ENCODE results near the gene LOC128125822.

The LOC128125822 gene

GRCh38 chr6:63610944-63611343 is 38.7 kb downstream of the LOC128125822 start:
- no peak for TF ChIP-seq CTCF (IDR thresholded peaks at IDR 0.05; ENCODE audit: insufficient read depth, low read length, missing control alignments)
- no peak overlapping the region for H3K4me3 ChIP-seq (ENCODE audit: low read depth, low read length)
- POLR2A ChIA-PET = no interaction called here
- DNase-seq (ENCODE audit: low read depth, low spot score) = no peak
- CTCF ChIA-PET = interaction anchor here (2.7 kb wide), 1 partner anchor 13 kb away, joined by 15 read pairs; no protein-coding TSS in a partner anchor

- CTCF ChIA-PET = interaction anchor here (2.7 kb wide), 1 partner anchor 13 kb away, joined by 15 read pairs; no protein-coding TSS in a partner anchor
- no peak overlapping the region for H3K4me3 ChIP-seq (ENCODE audit: low read depth, low read length)
- no peak for DNase-seq (ENCODE audit: low read depth, low spot score)
- POLR2A ChIA-PET = no interaction called here
- no peak for TF ChIP-seq CTCF (IDR thresholded peaks at IDR 0.05; ENCODE audit: insufficient read depth, low read length, missing control alignments)
These were observed 39.3 kb downstream of the LOC128125822 start for GRCh38 chr6:63611560-63611959.

GRCh38 chr6:63615590-63615989 is 43.3 kb downstream of the LOC128125822 start:
- ChIA-PET POLR2A (no interaction called here), CTCF (interaction anchor here (4.5 kb wide), 1 partner anchor 17 kb away, joined by 18 read pairs; no protein-coding TSS in a partner anchor)
- no peak overlapping the region for H3K4me3 ChIP-seq (ENCODE audit: low read depth, low read length)
- no peak for TF ChIP-seq CTCF (IDR thresholded peaks at IDR 0.05; ENCODE audit: insufficient read depth, low read length, missing control alignments)
- no peak for DNase-seq (ENCODE audit: low read depth, low spot score)

Measured in AG04449 (cell line).